Tibial nerve (tissue), 3 donors: ENCODE measurements around the gene ZFPM1.

Experiments used
- CTCF ChIP-seq, 5 experiments: fragments of 200-600 bp in 3 of 5; fragments of 450-650 bp in 2 of 5; sonication (generic) in 3 of 5; IDR thresholded peaks; one replicate each; pipeline ENCODE4 v1.5.1; 2016 to 2019; ENCODE audit warnings: antibody characterized with exemption in 5 of 5, mild to moderate bottlenecking in 3 of 5, moderate library complexity in 2 of 5
- POLR2A ChIP-seq, 2 donors: fragments of 450-650 bp; IDR thresholded peaks; one replicate each; pipeline ENCODE4 v1.6.1; 2017; ENCODE audit warnings: antibody characterized with exemption in 2 of 2, mild to moderate bottlenecking in 2 of 2, moderate library complexity in 2 of 2

GRCh38 chr16:88499836-88500251 is 46.8 kb downstream of the ZFPM1 start:
- no peak for TF ChIP-seq CTCF (IDR thresholded peaks at IDR 0.05)
- TF ChIP-seq POLR2A (IDR thresholded peaks at IDR 0.05), result no peak
